ENCODE measurements around the gene CEL.

The CEL gene

GRCh38 chr9:133106511-133107244 lies 44.9 kb downstream of the CEL start:
- no peak for DNase-seq

GRCh38 chr9:133107245-133107722 lies 45.5 kb downstream of the CEL start:
- no peak for DNase-seq

GRCh38 chr9:133107961-133108793 lies 46.4 kb downstream of the CEL start:
- no peak for DNase-seq

GRCh38 chr9:133108794-133109641 lies 47.2 kb downstream of the CEL start:
- no peak for DNase-seq

- no peak for DNase-seq
These were observed 48.3 kb downstream of the CEL start for GRCh38 chr9:133109931-133110650.

GRCh38 chr9:133111808-133112662 lies 50.3 kb downstream of the CEL start:
- peak; percentile 48 for DNase-seq

- peak; percentile 97 for DNase-seq
These were observed 50.9 kb downstream of the CEL start for GRCh38 chr9:133112663-133113026.

GRCh38 chr9:133113163-133113948 lies 51.6 kb downstream of the CEL start:
- DNase-seq, result peak; percentile 63

- no peak for DNase-seq
These were observed 52.4 kb downstream of the CEL start for GRCh38 chr9:133113949-133114885.

- peak; percentile 55 for DNase-seq
These were observed 53.3 kb downstream of the CEL start for GRCh38 chr9:133114886-133115603.

GRCh38 chr9:133115604-133116345 lies 54.0 kb downstream of the CEL start:
- peak; percentile 92 for DNase-seq

- no peak for DNase-seq
These were observed 54.8 kb downstream of the CEL start for GRCh38 chr9:133116346-133117231.

GRCh38 chr9:133117271-133118178 lies 55.7 kb downstream of the CEL start:
- DNase-seq, result no peak

GRCh38 chr9:133118179-133118520 lies 56.4 kb downstream of the CEL start:
- no peak for DNase-seq

- no peak for DNase-seq
These were observed 56.8 kb downstream of the CEL start for GRCh38 chr9:133118568-133118967.
